Stimulated activated CD8-positive, alpha-beta memory T cell treated with anti-CD3 and anti-CD28 coated beads, Interleukin-12 subunit alpha, Interleukin-12 subunit beta, amount 100 ng/mL, for 1 hour (primary cell): Measurements from ENCODE around the gene FBXO36.
"Not testable (repeated sequence)": the region's sequence is repeated elsewhere in the genome, so short reads cannot be mapped to it uniquely, and the experiment has no call there.

Experiments used
- DNase-seq: peaks from one replicate; pipeline ENCODE4 v3.0.0-alpha.2; 2020; ENCODE audit warnings: low read depth

Gene FBXO36

DNA sequence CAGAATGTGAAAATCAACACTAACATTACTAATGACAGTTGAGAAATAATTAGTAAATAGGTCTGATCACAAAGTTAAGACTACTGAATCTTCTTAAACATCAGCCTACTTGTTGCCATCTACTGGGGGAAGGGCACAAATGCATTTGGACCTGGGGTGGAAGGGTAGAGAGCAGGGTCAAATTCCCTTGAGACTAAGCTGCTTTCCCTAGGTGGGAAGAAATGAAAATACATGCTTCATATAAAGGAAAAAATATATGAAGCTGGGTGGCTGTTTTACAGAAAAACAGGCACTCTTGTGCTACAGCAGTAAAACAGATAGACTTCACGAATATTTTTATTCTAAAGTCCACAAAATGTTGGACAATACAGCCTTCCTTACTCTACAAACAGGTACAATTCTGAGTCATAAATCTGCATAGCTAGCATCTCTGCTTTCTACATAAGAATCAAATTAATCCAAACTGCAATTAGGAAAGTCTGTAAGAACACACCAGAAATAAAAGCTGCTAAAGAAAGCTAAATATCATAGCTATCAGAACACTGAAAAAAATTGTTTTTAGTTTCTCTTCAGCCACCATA is 11.4 kb upstream of the FBXO36 start:
- no peak for DNase-seq

DNA sequence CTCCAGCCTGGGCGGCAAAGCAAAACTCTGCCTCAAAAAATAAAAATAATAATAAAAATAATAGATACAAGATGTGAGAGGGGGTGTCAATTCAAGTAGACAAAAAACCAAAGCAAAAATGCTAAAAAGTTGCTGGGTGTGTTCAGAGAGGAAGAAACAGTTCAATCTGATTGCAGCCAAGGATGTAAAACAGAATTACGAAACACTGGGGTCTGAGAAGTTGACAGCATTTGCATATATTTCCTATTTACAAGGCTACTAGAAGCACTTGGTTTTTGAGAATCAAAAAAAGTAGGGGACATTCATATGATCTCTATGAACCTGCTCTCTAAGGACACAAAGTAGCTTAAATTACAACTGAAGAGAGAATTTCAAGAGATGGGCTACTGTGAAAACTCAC is 8.1 kb upstream of the FBXO36 start:
- no peak for DNase-seq

DNA sequence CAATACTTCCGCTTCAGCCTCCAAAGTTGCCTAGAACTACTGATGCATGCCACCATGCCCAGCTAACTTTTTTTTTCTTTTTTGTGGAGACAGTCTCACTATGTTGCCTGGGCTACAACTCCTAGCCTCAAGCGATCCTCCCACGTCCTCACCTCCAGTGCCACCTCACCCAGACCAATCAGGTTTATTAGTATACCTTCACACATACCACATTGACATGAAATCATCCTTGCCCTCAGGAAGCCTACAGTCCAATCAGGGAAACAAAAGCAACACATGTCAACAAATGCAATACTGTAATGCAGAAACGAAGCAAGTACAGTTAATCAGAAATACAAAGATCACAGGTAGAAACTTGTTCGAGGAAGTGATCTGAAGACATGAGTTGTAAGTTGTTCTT is 4.5 kb upstream of the FBXO36 start:
- DNase-seq, result no peak

DNA sequence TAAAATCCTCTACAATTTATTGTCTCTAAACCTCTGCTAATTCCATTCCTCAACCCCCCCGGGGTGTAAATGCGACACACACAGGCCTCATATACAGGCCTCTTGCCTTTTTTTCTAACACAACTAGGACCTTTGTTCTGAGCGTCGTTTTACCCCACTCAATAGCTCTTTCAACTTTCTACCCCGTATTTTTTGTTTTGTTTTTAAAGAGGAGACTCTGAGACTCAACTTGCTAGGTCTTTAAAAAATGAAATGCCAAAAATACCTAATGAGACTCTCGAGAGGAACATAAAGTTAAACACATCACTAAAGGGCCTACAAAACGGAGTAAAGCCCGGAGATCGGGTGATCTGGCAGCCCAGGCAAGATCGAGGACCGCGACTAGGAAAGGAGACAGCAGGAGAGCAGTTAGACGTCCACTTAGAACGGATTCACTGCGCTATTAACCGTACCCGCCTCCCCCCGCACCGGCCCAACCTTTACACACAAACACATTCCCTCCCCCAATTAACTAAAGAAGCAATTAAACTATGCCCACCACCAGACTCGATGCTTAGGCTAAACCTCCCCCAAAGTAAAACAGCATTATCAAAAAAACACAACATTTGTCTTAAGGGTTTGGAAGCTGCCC is 2.2 kb upstream of the FBXO36 start:
- DNase-seq, result peak; percentile 8

DNA sequence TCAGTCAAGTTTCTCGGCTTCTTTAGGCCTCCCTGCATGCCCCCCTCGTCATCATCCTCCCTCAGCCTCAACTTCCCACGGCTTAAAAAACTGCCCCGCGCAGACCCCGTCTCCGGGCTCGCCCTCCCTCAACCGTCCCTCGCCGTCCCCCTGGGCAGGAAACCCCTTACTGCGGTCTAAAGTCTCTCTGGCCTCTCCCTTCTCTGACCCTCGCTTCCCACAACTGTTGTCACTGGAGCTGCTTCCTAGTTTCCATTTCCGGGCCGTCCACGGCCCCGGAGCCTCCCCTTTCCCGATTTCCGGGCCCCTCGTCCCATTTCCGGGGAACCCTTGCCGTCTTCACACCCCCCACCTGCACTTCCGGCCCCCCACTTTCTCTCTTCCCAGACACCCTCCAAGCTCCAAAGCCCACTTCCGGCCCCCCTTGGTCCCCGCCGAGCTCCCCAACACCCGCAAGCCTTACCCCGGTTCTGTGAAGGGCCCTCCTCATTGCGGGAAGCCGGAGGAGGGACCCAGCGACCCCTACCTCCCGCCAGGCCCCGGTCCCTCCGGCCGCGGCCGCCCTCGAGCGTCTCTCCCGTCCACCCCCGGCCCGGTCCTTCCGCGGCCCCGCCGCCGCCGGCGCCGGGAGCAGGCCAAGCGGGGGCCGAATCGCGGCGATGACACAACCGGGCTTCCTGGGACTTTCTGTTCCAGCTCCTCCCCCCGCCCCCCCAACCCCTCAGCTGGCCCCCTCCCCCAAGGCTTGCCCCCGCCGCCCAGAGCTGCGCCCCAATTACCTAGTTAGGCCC is 1.0 kb upstream of the FBXO36 start:
- DNase-seq, result peak; percentile 43

DNA sequence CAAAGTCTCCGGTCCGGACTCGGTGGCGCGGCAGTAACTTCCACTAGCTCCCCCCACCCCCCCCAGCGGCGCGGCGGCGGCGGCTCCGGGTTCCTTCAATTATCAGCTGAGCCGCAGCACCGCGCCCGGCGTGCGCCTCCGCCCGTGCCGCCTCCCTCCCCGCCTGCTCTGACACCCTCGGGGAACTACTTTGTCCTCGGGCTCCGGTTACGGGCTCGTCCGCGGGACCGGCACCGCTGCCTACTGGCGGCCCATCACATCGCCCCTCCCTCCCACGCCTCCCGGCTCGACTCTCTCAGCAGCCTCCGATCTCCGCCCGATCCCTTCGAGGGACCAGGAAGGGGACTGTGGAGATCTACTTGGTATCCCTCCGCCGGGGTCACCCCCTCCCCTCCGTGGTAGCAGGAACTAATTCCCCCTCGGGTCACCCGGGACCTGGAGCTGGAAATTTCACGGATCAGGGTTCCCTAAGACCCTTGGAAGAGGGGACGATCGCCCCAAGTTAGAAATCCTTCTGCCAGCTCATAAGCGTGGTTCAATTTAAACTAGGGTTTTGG is 333 bp upstream of the FBXO36 start, which contains the start of gene TRIP12:
TRIP12 (minus strand) TSS at position 118 of the 557 bp plus-strand sequence. CDS start 41,930 bp downstream, outside the sequence.
- peak; percentile 77 for DNase-seq

DNA sequence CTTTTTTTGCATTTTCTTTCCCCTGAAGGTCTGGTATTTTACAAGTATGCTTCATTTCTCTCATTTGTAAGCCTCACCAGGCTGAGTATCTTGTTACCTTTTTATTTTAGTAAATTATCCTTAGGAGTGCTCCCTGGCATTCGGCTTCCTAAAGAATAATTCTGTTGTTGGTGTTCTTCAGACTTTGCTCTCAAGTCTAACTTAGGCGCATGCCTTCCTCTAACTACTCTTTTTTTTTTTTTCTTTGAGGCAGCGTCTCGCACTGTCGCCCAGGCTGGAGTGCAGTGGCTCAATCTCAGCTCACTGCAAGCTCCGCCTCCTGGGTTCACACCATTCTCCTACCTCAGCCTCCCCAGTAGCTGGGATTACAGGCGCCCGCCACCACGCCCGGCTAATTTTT is 2.2 kb downstream of the FBXO36 start:
- DNase-seq, result not testable (repeated sequence)

DNA sequence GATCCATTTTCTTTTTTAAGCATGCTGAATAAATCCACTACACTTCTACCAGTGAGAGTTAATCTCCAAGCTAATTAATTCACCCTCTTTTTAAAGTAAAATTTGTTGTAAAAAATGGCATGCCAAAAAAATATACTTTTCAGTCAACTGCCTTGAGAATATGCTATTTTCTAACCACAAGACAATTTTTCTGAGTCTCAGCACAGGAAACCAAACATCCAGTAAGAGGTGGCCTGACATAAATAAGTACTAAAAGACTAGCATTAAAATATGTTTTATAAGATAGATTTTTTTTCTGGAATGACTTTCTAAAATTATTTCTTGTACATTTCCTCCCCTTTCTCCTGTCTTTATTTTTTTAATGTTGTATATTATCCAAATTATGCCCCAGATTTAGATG is 2.9 kb downstream of the FBXO36 start:
- DNase-seq, result no peak

DNA sequence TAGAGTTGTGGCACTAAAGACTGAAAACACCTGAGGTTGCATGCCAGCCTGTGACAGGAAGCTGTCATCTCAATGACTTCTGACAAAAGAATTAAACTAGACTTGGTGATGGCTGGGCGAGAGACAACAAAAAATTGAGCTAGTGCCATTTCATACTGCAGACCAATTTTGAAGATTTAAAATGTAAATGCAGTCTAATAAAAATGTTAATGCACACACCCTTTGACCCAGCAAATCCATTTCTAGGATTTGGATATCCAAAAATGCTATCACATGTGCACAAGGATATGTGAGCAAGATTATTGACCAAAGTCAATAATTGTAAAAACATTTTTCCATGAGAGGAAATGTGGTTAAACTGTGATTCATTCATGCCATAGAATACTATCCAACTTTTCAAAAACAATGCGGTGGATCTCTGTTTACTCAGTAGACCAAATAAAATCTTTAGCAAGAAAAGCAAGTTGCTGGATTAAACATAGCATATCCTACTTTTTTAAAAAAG is 5.6 kb downstream of the FBXO36 start:
- no peak for DNase-seq

DNA sequence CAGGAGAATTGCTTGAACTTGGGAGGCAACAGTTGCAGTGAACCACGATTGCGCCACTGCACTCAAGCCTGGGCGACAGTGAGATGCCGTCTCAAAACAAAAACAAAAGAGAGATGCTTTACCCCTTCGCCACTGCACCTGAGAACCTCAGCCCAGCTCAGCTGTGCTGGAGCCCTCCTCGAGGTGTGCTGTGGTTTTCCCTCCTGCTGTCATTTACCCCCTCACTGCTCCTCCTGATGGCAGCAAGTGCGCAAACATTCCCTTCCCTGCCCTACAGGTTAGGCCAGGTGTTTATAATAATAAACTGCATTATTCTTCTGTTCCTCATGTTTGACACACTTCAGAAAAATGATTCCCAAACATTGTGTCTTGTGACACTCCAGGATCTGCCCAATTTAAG is 8.4 kb downstream of the FBXO36 start:
- no peak for DNase-seq

DNA sequence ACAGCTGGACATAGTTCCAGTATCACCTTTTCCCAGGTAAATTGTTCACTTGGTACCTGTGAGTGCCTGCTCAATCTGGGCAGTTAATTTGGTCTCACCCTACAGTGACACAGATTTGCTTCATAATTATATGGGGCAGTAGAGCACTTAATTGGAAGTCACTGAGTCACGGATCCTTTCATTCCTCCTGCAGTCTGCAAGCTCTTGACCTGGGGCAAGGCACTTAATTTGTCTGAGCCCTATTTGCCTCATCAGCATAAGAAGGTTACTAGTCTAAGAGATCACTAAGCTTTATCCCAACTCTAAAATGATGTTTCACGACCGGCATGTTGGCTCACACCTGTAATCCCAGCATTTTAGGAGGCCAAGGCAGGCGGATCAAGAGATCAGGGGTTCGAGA is 8.9 kb downstream of the FBXO36 start:
- no peak for DNase-seq

DNA sequence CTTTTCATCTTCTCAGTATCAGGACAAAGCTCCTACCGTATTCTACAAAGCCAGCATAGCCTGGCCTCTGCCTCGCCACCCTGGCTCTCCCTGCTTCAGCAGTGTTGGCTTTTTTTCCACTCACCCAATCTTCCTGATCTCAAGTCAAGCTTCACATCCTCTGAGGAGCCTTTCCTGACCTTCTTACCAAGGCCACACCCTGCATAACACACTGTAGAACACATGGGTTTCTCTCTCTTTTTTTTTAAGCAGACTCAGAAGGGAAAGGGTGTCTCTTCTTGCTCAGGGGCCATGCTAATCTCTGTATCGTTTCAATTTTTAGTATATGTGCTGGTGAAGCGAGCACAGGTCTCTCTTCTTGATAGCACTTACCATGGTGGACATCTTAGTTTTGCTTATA is 15.2 kb downstream of the FBXO36 start:
- DNase-seq, result no peak

DNA sequence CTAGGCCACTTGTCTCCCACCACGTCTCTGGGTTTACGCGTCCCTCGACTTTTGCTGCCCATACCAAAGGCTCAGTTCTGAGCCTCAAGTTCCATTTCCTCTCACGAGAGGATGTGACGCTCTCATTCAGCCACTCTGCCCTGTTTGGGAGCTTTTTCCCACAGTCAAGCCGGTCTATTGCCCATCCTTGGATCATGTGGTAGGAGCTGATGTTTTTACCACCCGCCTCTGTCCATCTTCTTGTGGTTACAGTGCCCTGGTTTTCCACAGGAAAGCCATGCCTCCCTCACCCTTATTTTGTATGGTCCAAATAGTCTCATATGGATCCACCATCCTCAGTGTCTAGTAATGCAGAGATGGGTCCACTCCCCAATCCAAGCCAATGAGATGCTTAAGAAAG is 20.4 kb downstream of the FBXO36 start:
- DNase-seq, result no peak

DNA sequence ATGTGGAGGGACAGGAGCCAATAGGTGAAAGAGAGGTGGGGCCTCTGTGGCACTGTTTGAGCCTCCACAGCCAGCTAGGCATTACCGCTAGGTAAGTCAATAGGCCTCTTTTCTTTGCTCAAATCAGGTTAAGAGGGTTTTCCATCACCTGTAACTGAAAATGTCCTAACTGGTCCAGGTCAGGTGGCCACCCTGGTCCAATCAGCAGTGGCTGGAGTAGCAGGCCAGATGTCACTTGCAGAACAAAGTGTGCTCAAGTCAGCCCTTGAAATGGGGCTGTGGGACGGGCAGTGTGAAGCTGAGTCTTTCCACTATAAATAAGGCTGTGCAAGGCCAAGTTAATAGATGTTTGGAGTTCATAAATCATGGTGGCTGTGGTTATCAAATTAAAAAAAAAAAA is 20.9 kb downstream of the FBXO36 start:
- no peak for DNase-seq

DNA sequence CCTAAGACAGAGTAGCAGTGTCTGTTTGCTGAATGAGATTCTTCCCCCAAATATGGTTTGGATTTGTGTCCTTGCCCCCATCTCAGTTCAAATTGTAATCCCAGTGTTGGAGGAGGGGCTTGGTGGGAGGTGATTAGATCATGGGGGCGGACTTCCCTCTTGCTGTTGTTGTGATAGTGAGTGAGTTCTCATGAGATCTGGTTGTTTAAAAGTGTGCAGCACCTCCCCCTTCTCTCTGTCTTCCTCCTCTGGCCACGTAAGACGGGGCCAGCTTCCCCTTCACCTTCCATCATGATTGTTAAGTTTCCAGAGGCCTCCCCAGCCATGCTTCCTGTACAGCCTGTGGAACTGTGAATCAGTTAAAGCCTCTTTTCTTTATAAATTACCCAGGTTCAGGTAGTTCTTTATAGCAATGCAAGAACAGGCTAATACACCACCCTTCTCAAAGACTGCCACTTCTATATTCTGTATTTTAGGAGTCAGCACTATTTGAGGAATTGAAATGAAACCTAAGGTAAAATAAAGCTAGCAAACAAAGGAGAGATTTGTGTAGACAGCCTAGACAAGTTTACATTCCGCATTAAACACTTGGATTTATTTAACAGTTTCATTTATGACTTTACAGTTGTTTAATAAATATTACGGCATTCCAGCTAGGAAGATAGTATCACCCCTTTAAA is 21.6 kb downstream of the FBXO36 start:
- no peak for DNase-seq

DNA sequence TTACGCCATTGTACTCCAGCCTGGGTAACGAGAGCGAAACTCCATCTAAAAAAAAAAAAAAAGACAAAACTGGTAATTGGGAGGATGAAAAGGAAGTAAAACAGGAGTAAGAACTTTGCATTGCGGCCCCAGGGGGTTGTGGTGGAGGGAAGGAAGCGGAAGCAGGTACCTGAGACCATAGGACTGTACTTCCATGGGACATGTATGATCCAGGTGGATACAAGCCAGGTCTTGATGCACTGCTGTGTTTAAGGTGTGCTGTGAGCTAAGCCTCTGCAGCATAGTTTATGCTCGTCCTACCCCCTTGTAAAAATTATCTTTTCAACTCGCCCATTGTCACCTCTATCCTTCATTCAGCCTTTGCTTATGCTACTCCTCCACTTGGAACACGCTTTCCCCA is 23.7 kb downstream of the FBXO36 start:
- DNase-seq, result no peak

DNA sequence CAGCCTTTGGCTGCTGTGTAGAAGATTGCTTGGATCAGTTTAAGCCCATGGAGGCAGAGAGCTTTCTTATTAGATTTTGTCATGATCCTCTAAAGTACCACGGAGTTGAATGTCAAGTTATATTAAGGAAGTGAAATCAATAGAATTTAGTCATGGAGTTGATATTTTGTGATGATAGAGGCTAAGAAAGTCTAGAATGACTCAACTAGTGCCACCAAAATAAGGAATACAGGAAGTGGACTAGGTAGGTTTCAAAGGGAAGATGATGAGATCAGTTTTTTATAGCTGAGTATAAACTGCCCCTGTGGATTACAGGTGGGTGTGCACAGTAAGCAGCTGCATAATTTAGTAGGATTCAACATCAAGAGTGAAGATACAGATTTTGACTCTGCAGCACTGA is 25.2 kb downstream of the FBXO36 start:
- DNase-seq, result no peak

DNA sequence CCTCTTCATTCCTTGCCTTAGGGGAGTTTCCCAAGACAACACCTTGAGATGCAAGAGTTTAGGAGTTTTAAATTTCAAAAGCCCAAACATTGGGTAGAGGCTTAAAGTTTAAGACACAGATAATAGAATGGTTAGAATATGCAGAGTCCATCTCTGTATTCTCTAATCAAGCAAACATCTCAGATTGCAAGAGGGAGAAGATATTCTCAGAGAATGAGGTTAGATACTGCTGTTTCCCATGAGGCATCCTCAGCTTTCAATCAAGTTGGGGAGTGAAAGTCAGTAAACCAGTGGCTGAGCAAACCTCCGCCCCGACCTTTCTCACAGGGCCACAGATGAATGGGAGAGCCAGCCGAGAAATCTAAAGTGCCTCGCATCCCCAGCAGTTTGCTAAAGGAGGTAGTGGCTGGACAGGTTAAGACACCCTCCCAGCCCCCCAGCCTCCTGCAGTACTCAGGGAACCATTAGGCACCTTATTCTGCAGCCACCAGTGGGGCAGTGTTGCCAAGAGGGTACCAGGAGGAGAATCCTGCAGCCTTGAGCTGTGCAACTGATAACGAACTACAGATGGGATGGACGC is 30.0 kb downstream of the FBXO36 start:
- DNase-seq, result no peak

DNA sequence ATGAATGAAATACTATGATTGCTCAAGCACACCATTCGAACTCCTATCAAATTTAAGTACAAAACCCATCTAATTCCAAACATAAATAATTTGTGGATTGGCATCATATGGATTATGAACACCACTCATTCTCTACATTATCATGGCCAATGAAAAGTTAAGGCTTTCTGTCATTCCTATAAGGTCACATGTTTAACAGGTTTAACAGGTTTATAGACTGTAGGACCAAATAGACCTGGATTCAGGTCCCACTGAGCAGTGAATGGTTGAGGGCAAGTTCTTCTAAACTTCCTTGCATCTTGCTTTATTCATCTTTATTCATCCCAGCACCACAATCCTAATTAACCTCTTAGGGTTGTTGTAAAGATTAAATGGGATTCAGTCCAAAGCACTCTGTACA is 33.4 kb downstream of the FBXO36 start:
- no peak for DNase-seq

DNA sequence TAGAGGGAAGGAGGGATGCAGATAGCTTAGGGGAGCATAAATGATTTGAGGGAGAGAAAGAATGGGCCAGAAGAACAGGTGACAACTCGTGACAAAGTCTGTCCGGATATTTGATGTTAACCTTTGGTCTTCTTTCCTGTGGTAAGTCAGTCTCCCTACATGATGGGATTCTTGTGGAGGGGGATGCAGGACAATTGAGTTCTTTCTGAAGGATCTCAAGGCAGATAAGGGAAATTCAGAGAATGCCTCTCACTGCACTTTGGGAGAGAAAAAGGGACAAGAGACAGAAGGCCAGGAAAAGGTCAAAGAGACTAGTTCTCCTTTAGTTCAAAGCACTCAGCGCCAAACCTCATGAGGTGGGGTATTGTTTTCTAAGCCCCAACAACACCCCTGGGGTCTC is 34.2 kb downstream of the FBXO36 start:
- DNase-seq, result no peak

DNA sequence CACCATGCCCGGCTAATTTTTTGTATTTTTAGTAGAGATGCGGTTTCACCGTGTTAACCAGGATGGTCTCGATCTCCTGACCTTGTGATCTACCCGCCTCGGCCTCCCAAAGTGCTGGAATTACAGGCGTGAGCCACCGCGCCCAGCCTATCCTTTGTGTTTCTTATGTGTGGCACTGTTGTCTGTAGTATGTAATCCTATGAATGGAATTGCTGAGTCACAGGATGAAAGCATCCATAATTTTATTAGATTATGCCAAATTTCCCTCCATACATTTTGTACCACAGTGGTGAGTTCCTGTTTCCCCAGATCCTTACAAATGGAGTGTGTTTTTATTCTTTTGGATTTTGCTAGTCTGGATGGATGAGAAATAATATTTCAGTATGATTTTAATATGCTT is 41.3 kb downstream of the FBXO36 start:
- not testable (repeated sequence) for DNase-seq

DNA sequence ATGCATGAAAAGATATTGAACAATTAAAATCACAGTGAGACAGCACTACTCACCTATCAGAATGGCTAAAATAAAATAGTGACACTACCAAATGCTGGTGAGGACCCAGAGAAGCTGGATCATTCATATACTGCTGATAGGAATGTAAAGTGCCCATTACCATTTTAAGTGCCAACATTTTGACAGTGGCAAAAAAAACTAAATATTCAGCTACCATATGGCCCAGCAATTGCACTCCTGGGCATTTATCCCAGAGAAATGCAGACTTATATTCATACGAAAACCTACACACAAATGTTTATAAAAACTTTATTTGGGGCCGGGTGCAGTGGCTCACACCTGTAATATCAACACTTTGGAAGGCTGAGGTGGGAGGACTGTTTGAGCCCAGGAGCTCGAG is 47.6 kb downstream of the FBXO36 start:
- DNase-seq, result no peak
